Endothelial cell of umbilical vein (primary cell): Measurements from ENCODE around the gene NR1H2. TPM values are rescaled to one million over a fixed set of nuclear protein-coding genes. Genes with fewer than 3 reads are reported as not detected.

Experiments used
- BruUV-seq: library from RNA; stranded (reverse); fragments of 400-500 nt; replicated peaks from 2 replicates; lab custom pipeline; 2021; lab: Mats Ljungman, UMichigan
- CTCF ChIA-PET: fragments of 300-600, 350-600 bp; sonication (Branson Sonifier 250); formaldehyde crosslinking; loops from one replicate; lab custom pipeline; 2021; ENCODE audit warnings: antibody characterized with exemption, inconsistent platforms; lab: Charles Lee
- POLR2A ChIA-PET: fragments of 300-600, 350-600 bp; sonication (Branson Sonifier 250); formaldehyde crosslinking; loops from one replicate; lab custom pipeline; 2021; ENCODE audit warnings: antibody characterized with exemption, inconsistent platforms; lab: Charles Lee
- DNase-seq: peaks from one replicate; pipeline ENCODE4 v3.0.0-alpha.2; 2011; ENCODE audit warnings: low read depth, low spot score
- FAIRE-seq: peaks from 2 replicates; lab custom pipeline; 2011; peaks lifted over from hg19 to GRCh38; lab: Jason Lieb, UNC
- H2AFZ ChIP-seq: 2 replicates; pipeline ENCODE4 v1.6.0; 2012; ENCODE audit warnings: low read depth, low read length, control low read depth, inconsistent platforms
- H3K27ac ChIP-seq: 2 replicates; pipeline ENCODE4 v1.5.1; 2011; ENCODE audit warnings: low read depth, mild to moderate bottlenecking, control low read depth, low read length, moderate library complexity; ENCODE audit not compliant: insufficient read depth
- H3K27me3 ChIP-seq, 2 experiments: 2 replicates each; pipeline versions ENCODE4 v1.6.0 to v1.6.1; 2011; ENCODE audit warnings: low read length in 2 of 2, mixed read lengths in 1 of 2; ENCODE audit not compliant: control insufficient read depth in 2 of 2, insufficient read depth in 2 of 2
- H3K36me3 ChIP-seq, 2 experiments: 2 replicates in 1 of 2; 3 replicates in 1 of 2; pipeline ENCODE4 v1.5.1; 2011; ENCODE audit warnings: low read length in 2 of 2, mild to moderate bottlenecking in 1 of 2, moderate library complexity in 1 of 2; ENCODE audit not compliant: control insufficient read depth in 2 of 2, insufficient read depth in 2 of 2; ENCODE audit errors: extremely low read depth in 1 of 2
- H3K4me1 ChIP-seq: 3 replicates; pipeline ENCODE4 v1.5.1; 2011; ENCODE audit warnings: mild to moderate bottlenecking, low read length; ENCODE audit not compliant: control insufficient read depth, insufficient read depth; ENCODE audit errors: extremely low read depth
- H3K4me2 ChIP-seq: 2 replicates; pipeline ENCODE4 v1.6.1; 2011; ENCODE audit warnings: low read length, control low read depth, mixed read lengths; ENCODE audit not compliant: insufficient read depth
- H3K4me3 ChIP-seq, 3 experiments: fragments of 200-600 bp in 1 of 3; sonication (generic), shearing (Covaris generic) in 1 of 3; replicated peaks in 1 of 3; 2 replicates each; pipeline ENCODE4 v1.5.1; 2011 to 2016; ENCODE audit warnings: control low read depth in 3 of 3, low read length in 3 of 3, mild to moderate bottlenecking in 2 of 3, inconsistent platforms in 1 of 3, low read depth in 1 of 3, moderate library complexity in 1 of 3; ENCODE audit not compliant: insufficient read depth in 1 of 3
- H3K79me2 ChIP-seq: 2 replicates; pipeline ENCODE4 v1.6.0; 2012; ENCODE audit warnings: low read length, inconsistent platforms; ENCODE audit not compliant: control insufficient read depth, insufficient read depth
- H3K9ac ChIP-seq: replicated peaks from 2 replicates; pipeline ENCODE3; 2011; ENCODE audit warnings: low read length, control low read depth; ENCODE audit not compliant: insufficient read depth; ENCODE audit errors: extremely low read depth
- H3K9me1 ChIP-seq: replicated peaks from 3 replicates; pipeline ENCODE4 v1.6.0; 2011; ENCODE audit warnings: mild to moderate bottlenecking, low read length; ENCODE audit not compliant: control insufficient read depth, insufficient read depth; ENCODE audit errors: extremely low read depth
- H3K9me3 ChIP-seq: replicated peaks from 2 replicates; pipeline ENCODE4 v1.5.1; 2012; ENCODE audit warnings: low read length, inconsistent platforms; ENCODE audit not compliant: control insufficient read depth, insufficient read depth
- H4K20me1 ChIP-seq: replicated peaks from 2 replicates; pipeline ENCODE3; 2011; ENCODE audit warnings: mild to moderate bottlenecking, low read length; ENCODE audit not compliant: control insufficient read depth, insufficient read depth; ENCODE audit errors: extremely low read depth
- CTCF ChIP-seq, 2 donors: IDR thresholded peaks; 1 replicate in 1 of 2; 2 replicates in 1 of 2; pipeline ENCODE4 v1.5.1; 2011; ENCODE audit warnings: low read length in 2 of 2, mild to moderate bottlenecking in 2 of 2, moderate library complexity in 2 of 2, control low read depth in 1 of 2, inconsistent platforms in 1 of 2, low read depth in 1 of 2; ENCODE audit not compliant: insufficient read depth in 1 of 2; ENCODE audit errors: extremely low read depth in 1 of 2
- EZH2 ChIP-seq: IDR thresholded peaks from 2 replicates; pipeline ENCODE4 v1.6.1; 2012; ENCODE audit warnings: borderline replicate concordance, low read depth, mild to moderate bottlenecking, moderate library complexity, low read length, inconsistent platforms; ENCODE audit not compliant: severe bottlenecking
- FOS ChIP-seq: IDR thresholded peaks from 2 replicates; pipeline ENCODE4 v1.6.1; 2011; ENCODE audit warnings: mild to moderate bottlenecking, low read length, moderate library complexity, borderline replicate concordance; ENCODE audit not compliant: insufficient read depth
- GATA2 ChIP-seq: IDR thresholded peaks from 2 replicates; pipeline ENCODE4 v1.7.0; 2011; ENCODE audit warnings: low read depth, mild to moderate bottlenecking, moderate library complexity, mixed read lengths, low read length; ENCODE audit not compliant: insufficient read length, insufficient read depth
- JUN ChIP-seq: IDR thresholded peaks from 2 replicates; pipeline ENCODE4 v1.6.1; 2011; ENCODE audit warnings: borderline replicate concordance, low read depth; ENCODE audit not compliant: insufficient read length, insufficient read depth
- MAX ChIP-seq: IDR thresholded peaks from 2 replicates; pipeline ENCODE4 v1.6.1; 2011; ENCODE audit not compliant: insufficient read depth, insufficient read length
- MYC ChIP-seq: IDR thresholded peaks from one replicate; pipeline ENCODE4 v1.6.1; 2011; ENCODE audit warnings: mild to moderate bottlenecking, low read depth, low read length
- POLR2A ChIP-seq: IDR thresholded peaks from 2 replicates; pipeline ENCODE4 v1.6.1; 2012; ENCODE audit warnings: low read depth, mild to moderate bottlenecking, control low read depth, low read length
- POLR2AphosphoS5 ChIP-seq: IDR thresholded peaks from 2 replicates; pipeline ENCODE4 v1.6.1; 2012; ENCODE audit warnings: low read depth, mild to moderate bottlenecking, control low read depth, low read length, moderate library complexity; ENCODE audit not compliant: insufficient read depth
- dilution Hi-C: fragments of 300-500 bp; cut with MboI; formaldehyde crosslinking; loops from one replicate; pipeline ENCODE4 v1.15.0; 2019; ENCODE audit warnings: low sequenced_read_pairs; ENCODE audit not compliant: extremely low pct_ligation_motif_present
- intact Hi-C: fragments of 100-400 bp; cut with micrococcal nuclease; formaldehyde crosslinking; loops from one replicate; pipeline ENCODE4 v1.10.0; 2022
- polyA plus RNA-seq, 4 experiments: library from polyadenylated mRNA; depleted of rRNA in 3 of 4; stranded (reverse) in 3 of 4; unstranded in 1 of 4; fragments of >200 nt; gene quantifications; 2 replicates each; pipeline versions ENCODE4 v1.2.1 to v1.2.3, GENCODE V29; 2011 to 2012; ENCODE audit warnings: missing spikeins in 1 of 4
- total RNA-seq: library from RNA; stranded (reverse); gene quantifications from 2 replicates; pipeline ENCODE4 v1.2.3, GENCODE V29; 2021

Gene NR1H2
- total and polyA plus RNA-seq, 2 donors (not counting 3 experiments of a cell fraction or from before 2014, with no cell fraction given), result 46.7 to 48.4 TPM

GRCh38 chr19:50362030-50362412, 14.2 kb upstream of the NR1H2 start:
- Histone ChIP-seq H3K9me3 (no peaks in the 10 kb centered on the region), H3K9ac (no peak overlapping the region), H3K9me1 (no peaks in the 10 kb centered on the region), H3K4me2 (no peak overlapping the region), H3K27ac (no peak overlapping the region), H3K36me3 (no peaks in the 10 kb centered on the region), H2AFZ (no peak overlapping the region), H3K4me1 (peaks cover 7% of the 10 kb centered on the region), H3K27me3 (no peaks in the 10 kb centered on the region), H3K4me3 (no peak overlapping the region), H3K79me2 (no peaks in the 10 kb centered on the region), H4K20me1 (no peaks in the 10 kb centered on the region)
- TF ChIP-seq MAX (no peak), GATA2 (no peak), MYC (no peak), CTCF (IDR thresholded peaks at IDR 0.05; ENCODE audit: extremely low read depth in 1 of 2, insufficient read depth in 1 of 2, low read depth in 1 of 2, low read length in 2 of 2) (no peak), FOS (no peak), JUN (no peak), EZH2 (no peak), POLR2A (no peak), POLR2AphosphoS5 (no peak)
- FAIRE-seq, result no peak
- no peak for DNase-seq
- CTCF ChIA-PET, result interaction anchor here (0.7 to 1.2 kb wide), 4 partner anchors 8 to 99 kb away, joined by 3 to 4 read pairs (median 4); no protein-coding TSS in a partner anchor
- intact Hi-C loops (no loop called here), dilution Hi-C loops (no loop called here)
- POLR2A ChIA-PET, result no interaction called here
- no TSS peak for BruUV-seq
